Measurements from ENCODE around the gene PUS10. TPM values are rescaled to one million over a fixed set of nuclear protein-coding genes. Genes with fewer than 3 reads are reported as not detected.
"Not testable (repeated sequence)": the region's sequence is repeated elsewhere in the genome, so short reads cannot be mapped to it uniquely, and the experiment has no call there.

PUS10 gene
- total and polyA plus RNA-seq, 2 experiments from 2014 or later = 2.2 to 2.5 TPM

- TF ChIP-seq ZNF462 (CRISPR knock-in tag; IDR thresholded peaks at IDR 0.05) (no peak), EZH2phosphoT487 (IDR thresholded peaks at IDR 0.05; ENCODE audit: unreplicated experiment) (no peak)
Observed at GRCh38 chr2:60906395-60906794, 111.7 kb downstream of the PUS10 start (continued).

GRCh38 chr2:60905867-60906266, 112.2 kb downstream of the PUS10 start:
- not testable (repeated sequence) for H3K9me2 ChIP-seq (ENCODE audit: insufficient read depth); H3K36me3 Mint-ChIP-seq (ENCODE audit: low read depth); H3K27ac ChIP-seq (ENCODE audit: low read depth); H3K4me3 Mint-ChIP-seq; H3K9me3 Mint-ChIP-seq; H3K36me3 ChIP-seq (ENCODE audit: insufficient read depth); H3K4me2 ChIP-seq; DNase-seq (ENCODE audit: low spot score); ATAC-seq; H3K4me3 ChIP-seq; H3K27ac Mint-ChIP-seq; H3K4me1 ChIP-seq (ENCODE audit: insufficient read depth); H2AFZ ChIP-seq; H3K27me3 ChIP-seq (ENCODE audit: insufficient read depth); H3K27me3 Mint-ChIP-seq (ENCODE audit: insufficient read depth, low read depth, poor library complexity); H4K20me1 ChIP-seq (replicated peaks; ENCODE audit: insufficient read depth); H3K79me2 ChIP-seq (replicated peaks; ENCODE audit: insufficient read depth); H3F3A ChIP-seq (replicated peaks; ENCODE audit: low read depth); H3K4me1 Mint-ChIP-seq

- not testable (repeated sequence) for H3K27ac ChIP-seq (ENCODE audit: low read depth); H3K9me3 Mint-ChIP-seq; H3K4me3 Mint-ChIP-seq; H4K20me1 ChIP-seq (replicated peaks; ENCODE audit: insufficient read depth); H3K27me3 ChIP-seq (ENCODE audit: insufficient read depth); H3K27me3 Mint-ChIP-seq (ENCODE audit: insufficient read depth, low read depth, poor library complexity); H3K27ac Mint-ChIP-seq; H3K36me3 Mint-ChIP-seq (ENCODE audit: low read depth); H3K36me3 ChIP-seq (ENCODE audit: insufficient read depth); H3K4me1 Mint-ChIP-seq; H3F3A ChIP-seq (replicated peaks; ENCODE audit: low read depth); DNase-seq (ENCODE audit: low spot score); H3K4me1 ChIP-seq (ENCODE audit: insufficient read depth); H3K9me2 ChIP-seq (ENCODE audit: insufficient read depth); ATAC-seq; H3K79me2 ChIP-seq (replicated peaks; ENCODE audit: insufficient read depth); H3K4me3 ChIP-seq; H3K4me2 ChIP-seq; H2AFZ ChIP-seq
Observed at GRCh38 chr2:60901296-60901695, 116.8 kb downstream of the PUS10 start.
